ENCODE data around the gene PLCL2. TPM values are rescaled to one million over a fixed set of nuclear protein-coding genes. Genes with fewer than 3 reads are reported as not detected.

Gene PLCL2
- total and polyA plus RNA-seq, 10 of the 15 experiments (the other 5 are each of a cell fraction or from before 2014, with no cell fraction given): 7.5 to 37.3 (median 21.7) TPM

GRCh38 chr3:16927485-16927884 lies 42.7 kb downstream of the PLCL2 start (continued):
- TF ChIP-seq CEBPZ (IDR thresholded peaks at IDR 0.05; ENCODE audit: low read depth, low read length) (no peak), SIN3A (IDR thresholded peaks at IDR 0.05; ENCODE audit: low read depth, low read length) (no peak), CBX5 (IDR thresholded peaks at IDR 0.05; ENCODE audit: low read depth) (peak; percentile 67; the same call in 1 of the 2 replicates), TCF3 (IDR thresholded peaks at IDR 0.05; ENCODE audit: borderline replicate concordance, insufficient read depth, low read depth, low read length) (no peak), POLR2AphosphoS2 (IDR thresholded peaks at IDR 0.05; ENCODE audit: low read depth, low read length) (no peak), JUND (IDR thresholded peaks at IDR 0.05; ENCODE audit: low read depth, low read length) (no peak), IRF3 (IDR thresholded peaks at IDR 0.05) (no peak), YY1 (IDR thresholded peaks at IDR 0.05; ENCODE audit: low read depth, low read length) (peak; percentile 69; the same call in 1 of the 2 replicates), REST (IDR thresholded peaks at IDR 0.05; ENCODE audit: low read depth, low read length) (no peak), PBX3 (IDR thresholded peaks at IDR 0.05; ENCODE audit: insufficient replicate concordance, low read depth, low read length) (no peak), TAF1 (IDR thresholded peaks at IDR 0.05; ENCODE audit: borderline replicate concordance, low read depth, low read length) (no peak), SMAD1 (IDR thresholded peaks at IDR 0.05; ENCODE audit: low read depth, partially characterized antibody) (no peak), NR2C2 (IDR thresholded peaks at IDR 0.05; ENCODE audit: borderline replicate concordance, control insufficient read depth, insufficient read length, low read depth) (no peak), EP300 (IDR thresholded peaks at IDR 0.05; ENCODE audit: borderline replicate concordance in 1 of 2, control insufficient read depth in 1 of 2, low read depth in 2 of 2, low read length in 2 of 2) (no peak), TARDBP (IDR thresholded peaks at IDR 0.05; ENCODE audit: borderline replicate concordance) (no peak), MLLT1 (IDR thresholded peaks at IDR 0.05) (no peak), KDM1A (IDR thresholded peaks at IDR 0.05; ENCODE audit: borderline replicate concordance) (no peak), FOXM1 (IDR thresholded peaks at IDR 0.05; ENCODE audit: low read depth, low read length) (peak; percentile 57; the same call in 1 of the 2 replicates), GATAD2B (conservative IDR thresholded peaks at IDR 0.05; ENCODE audit: low read depth) (no peak), NR2C1 (IDR thresholded peaks at IDR 0.05) (no peak)

All from GM12878 (cell line).